ENCODE measurements around the gene GGCX.
"Not testable (repeated sequence)": the region's sequence is repeated elsewhere in the genome, so short reads cannot be mapped to it uniquely, and the experiment has no call there.

The GGCX gene

DNA sequence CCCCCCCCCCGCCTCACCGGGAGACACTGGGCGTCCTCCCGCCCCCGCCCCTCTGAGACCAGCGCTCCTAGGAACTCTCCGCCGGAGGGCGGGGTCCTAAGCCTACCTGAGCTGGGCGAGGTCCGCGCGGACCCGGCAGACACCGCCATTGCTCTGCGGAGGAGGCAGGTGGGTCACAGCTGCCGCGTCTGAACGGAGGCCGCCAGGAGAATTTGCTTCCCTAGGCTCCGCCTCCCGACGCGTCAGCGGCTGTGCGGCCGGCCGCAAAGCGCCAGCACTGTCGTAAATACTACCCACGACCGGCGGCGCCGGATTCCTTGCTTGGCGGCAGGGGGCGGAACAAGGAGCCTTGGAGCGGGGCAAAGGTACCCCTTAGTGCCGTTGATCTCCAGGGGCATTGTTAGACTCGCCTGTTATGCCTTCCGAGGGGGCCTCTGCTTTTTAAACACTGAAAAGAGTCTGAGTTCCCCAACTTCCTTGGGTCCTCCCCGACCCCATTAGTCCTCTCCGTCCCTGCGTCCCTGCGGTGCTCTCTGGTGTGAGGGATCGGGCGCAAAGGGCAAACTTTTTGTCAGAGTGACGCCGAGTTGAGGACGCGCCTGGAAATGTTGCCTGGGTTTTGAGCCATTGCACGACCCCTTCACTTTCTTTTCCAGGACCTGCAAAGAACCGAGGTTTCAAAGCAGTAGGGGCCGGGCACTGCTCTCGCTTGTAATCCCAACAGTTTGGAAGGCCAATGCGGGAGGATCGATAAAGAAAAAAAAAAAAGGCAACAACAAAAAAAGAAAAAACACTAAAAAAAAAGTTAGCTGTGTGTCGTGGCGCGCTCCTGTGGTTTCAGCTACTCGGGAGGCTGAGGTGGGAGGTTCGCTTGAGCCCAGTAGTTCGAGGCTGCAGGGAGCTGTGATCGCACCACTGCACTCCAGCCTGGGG, at the start of gene GGCX:
GGCX (minus strand) TSS at position 214 of the 933 bp plus-strand sequence; CDS start at position 149, 65 bp downstream.
- peak; percentile 94 for DNase-seq

DNA sequence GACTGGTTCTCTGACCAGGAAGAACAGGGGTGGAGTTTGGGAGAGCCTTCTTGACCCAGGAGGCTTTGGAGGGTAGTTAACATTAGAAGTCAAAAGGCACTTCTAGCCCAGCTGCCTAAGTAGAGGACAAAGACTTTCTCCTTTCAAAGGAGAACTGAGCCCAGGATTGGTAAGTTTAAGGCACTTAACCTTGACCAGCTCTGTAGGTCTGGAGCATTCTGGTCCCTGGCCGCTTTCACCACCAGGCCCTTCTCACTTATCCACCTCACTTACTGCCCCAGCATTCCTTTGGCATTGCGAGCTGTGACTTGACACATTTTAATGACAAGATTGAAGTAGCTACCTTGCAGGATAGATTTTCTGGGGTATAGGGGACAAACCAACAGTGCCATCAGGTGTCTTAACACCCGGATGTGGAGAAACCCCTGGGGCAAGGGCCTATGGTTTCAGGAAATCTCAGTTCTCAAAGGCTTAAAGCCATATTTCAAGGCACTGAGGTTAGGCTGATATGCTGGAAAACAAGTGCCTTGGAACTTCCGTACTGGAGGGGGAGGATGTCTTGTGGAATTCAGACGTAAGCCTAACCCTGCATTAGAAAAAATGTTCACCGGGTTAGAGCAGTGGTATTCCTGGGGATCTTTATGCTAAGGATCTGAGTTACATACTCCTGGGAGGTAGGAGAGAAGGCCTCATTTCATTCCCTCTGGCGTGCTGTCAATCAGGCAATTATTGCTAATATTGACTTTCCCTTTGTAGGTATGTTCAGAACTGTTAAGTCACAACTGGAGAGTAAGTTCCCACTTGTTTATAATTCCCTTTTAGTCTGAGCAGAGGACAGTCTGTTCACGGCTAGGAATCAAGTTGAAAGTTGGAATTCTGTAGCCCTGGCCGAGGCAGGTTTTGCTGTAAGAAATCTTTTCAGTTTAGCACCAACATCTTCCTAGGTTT, 46.2 kb upstream of the GGCX start:
- DNase-seq, result no peak

DNA sequence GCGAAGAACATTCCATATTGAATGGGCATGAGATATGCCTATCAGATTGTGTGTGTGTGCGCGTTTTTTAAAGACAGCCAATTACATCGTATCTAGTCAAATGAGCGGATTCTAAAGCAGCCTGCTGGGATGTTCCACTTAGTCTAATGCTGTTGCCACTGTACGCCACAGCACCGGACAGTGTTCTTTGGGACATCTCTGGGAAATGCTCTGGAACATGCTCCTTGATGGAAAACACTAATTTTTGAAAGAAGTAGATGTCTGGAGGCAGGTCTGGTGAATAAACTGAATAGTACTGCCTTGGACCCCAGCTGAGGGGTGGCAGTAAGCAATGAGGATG, 44.8 kb upstream of the GGCX start:
- DNase-seq, result no peak

DNA sequence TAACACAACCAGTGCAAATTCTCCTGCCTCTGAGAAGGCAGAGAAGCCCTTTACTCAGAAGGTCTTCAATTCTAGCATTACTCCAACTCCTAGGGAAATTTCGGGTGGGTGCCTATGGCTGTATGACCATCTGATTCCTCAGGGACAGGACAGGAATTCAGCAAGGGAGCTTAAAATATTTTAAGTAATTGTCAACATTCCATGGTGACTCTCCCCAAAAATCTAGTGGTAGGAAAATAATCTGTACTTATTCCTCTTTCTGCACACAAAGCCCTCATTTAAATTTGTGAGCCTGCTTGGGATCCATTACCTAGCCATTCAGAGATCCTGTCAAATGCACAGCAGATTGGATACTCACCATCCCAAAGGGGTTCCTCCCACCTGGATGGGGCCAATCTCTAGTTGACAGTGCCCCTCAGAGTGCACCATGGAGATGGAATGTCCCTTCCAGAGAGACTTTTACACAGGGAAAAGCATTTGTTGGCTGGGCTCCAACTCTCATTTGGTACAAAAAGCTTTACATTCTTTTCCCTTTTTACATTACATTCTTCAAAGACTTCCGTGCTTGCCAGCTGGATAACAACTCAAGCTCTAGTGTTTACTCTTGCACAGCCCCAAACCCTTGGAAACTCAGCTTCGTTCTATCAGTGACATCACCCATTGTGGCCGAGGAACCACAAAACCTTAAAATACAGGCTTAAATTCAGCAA, 44.3 kb upstream of the GGCX start:
- no peak for DNase-seq

DNA sequence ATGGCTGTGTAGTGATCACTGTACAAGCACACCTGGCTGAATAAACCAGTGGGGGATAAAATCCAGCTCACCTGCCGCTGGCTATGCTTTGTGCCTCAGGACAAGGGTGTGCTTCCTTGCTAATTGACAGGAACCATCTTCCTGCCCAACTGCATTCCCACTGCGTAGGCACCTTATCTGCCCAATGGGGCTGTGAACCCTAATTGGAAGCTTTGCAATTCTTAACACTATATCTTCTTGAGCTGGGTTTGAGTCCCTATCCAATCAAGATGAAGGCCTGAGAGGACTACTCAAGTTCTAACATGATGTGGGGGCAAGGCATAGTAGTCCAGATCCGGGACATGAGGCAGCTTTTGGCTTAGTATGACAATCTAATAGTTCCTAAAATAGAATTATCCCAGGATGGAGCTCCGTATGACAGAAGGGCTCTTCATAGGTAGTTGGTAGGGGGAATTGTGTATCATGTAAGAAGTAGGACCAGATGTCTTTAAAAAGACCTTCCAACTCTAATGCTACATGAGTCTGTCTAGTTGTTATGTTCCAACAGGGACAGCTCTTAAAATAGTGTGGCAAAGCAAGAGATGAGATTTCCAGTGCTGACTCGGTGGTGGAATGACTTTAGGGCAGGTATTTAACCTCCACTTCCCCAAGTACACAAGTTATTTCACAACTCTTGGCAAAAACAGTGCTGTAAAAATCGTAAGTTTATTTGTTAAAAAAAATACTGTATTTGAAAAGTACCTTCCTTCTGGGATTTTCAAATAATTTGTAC, 43.5 kb upstream of the GGCX start:
- no peak for DNase-seq

DNA sequence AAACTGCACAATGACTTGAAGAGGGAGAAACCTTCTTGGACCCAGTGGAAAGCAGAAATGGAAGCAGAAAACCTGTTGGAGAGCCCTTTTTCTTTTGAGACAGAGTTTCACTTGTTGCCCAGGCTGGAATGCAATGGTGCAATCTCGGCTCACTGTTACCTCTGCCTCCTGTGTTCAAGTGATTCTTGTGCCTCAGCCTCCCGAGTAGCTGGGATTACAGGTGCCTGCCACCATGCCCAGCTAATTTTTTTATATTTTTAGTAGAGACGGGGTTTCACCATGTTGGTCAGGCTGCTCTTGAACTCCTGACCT, 42.8 kb upstream of the GGCX start:
- DNase-seq, result not testable (repeated sequence)

DNA sequence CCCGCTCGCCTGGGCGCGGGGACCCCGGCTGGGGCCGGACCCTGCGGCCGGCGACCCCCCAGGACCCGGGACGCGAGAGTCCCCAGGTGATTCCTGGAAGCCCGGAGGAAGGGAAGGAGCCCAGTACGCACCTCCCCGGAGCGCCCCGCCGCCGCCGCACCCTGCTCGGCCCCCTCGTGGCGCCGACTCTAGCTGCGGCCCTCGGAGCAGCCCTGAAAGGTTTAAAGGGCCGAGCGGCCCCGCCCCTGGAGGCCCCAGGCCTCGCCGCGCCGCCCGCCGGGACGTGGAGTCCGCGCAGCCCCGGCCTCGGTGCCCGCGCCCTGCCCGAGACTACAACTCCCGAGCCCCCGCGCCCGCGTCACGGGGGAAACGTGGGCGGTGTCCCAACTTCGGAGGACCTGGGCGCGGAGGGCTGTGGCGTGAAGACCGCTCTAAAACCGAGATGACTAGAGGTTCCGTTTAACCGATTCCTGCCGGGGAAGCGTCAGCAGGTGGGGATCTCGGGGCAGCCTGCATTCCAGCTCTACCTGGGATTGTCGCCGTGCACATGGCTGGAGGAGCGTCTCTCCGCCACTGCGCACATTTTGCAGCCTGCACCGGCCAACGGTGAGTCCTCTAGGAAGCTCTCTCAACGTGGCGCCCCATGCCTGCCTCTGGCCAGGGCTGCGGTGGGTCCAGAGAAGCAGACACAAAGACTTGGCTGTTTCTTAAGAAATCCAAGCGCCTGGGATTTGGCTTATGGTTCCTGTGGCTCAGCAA, 41.4 kb upstream of the GGCX start, which contains the start of gene TMEM150A:
TMEM150A (minus strand) TSS at position 223 of the 759 bp plus-strand sequence. CDS start 750 bp downstream, outside the sequence.
- DNase-seq, result peak; percentile 94

DNA sequence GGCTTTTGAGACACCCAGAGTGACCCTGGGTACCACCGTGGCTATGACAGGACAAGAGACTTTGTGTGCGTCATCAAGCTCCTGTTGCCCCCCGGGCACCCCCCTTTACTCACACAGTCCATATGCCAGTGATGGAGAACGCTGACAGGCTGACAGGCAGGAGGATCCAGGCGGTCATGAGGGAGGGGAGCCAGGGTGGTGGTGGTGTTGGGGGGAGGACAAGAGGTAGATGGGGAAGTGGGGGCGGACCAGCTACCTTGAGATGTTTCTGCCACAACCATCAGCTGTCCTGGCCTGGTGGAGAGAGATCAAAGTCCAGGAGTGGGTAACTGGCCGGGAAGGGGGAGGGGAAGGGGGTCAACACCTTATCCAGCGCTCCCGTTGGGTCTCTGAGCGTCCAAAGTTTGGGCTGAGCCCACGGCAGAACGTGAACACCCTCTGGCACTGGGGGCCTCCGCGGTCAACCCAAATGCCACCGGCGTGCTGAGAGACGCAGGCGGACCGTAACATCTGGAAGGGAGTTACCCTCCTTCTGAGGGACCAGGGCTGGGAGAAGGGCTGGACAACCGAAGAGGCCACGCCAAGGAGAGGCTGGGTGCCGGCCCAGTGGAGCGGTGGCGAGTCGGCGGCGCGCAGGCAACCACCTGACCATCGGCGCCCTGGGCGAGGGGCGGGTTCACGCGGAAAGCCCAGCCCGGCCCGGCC, 40.6 kb upstream of the GGCX start:
- no peak for DNase-seq

DNA sequence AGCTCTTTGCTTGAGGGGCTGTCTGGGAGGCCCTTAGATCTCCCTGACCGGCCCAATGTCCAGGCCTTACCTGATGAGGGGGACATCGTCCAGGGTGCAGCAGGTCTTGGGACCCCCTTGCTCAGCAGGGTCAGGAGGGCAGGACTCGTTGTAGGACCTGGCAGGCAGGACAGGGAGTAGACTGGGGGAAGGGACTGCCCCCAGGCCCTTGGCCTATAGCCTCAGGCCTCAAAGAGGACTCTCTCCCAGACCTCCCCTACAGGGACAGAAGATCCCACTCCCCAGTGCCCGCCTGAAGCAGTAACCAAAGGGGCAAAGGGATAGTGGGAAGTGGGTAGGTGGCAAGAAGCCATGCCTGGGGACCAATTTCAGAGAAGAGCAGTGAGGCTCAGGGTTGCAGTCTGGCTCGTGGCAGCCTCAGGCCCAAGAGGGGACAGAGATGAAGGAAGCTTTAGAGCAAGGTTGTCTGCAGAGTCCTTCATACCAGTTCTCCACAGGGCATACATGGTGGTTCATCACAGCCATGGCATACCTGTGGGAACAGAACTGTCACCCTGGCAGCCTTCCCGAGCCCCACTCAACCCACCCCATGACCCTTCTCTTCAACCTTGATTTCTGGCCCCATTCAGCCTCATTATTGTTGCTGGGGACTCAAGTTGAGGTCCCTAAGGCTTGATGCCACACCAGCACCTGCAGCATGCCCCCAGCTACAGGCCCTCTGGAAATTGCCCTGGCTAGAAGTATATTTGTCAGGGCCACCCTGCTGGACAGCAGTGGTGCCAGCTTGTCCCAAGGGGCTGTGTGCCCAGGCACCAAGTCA, 39.9 kb upstream of the GGCX start:
- DNase-seq, result no peak

DNA sequence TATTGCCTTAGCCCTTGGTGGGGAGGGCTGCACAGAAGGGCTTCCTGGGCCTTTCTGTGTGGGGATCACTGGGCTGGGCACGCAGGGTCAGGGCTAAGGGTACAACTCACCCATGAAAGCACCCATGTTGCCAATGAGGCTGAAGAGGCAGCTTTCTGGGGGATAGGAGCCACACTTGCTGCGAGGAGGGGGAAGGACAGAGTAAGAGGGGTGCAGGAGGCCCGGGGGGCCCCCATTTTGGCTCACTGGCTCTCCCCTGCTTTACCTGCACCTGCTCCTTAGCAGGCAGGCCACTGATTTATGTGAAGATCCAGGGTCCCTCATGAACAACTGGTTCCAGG, 38.9 kb upstream of the GGCX start:
- no peak for DNase-seq

DNA sequence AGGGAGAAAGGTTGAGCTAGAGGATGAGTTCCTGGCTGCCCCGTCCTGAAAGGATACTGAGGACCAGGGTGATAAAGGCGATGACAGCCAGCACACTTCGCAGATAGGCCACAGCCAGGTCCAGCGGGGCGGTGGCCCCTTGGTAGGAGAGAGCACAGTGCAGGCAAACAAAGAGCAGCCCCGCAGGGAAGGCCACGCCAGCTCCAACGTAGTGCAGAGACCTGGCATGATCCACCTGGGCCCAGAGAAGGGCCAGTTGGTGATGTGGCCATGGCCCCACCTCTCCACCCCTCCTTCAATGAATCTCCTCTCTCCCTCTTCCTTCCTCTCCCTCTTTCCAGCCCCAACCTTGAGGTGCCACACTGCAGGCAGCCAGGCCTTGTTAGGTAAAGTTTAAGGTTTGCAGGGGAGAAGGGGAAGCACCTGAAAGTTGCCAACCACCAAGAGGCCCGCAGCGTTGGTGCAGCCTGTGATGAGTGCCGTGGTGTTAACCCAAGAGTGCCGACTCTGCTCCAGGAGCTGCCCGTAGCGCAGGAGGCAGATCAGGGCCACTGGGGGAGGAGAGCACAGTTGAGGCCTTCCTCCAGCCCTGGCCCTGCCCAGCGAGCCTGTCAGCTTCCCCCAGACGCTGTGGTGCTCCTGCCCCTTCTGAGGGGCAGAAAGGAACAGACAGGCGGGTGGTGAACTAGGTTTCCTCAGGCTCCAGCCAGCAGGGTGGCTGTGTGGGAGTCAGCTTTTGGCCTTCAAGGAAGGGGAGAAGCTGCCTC, 38.4 kb upstream of the GGCX start:
- DNase-seq, result no peak

DNA sequence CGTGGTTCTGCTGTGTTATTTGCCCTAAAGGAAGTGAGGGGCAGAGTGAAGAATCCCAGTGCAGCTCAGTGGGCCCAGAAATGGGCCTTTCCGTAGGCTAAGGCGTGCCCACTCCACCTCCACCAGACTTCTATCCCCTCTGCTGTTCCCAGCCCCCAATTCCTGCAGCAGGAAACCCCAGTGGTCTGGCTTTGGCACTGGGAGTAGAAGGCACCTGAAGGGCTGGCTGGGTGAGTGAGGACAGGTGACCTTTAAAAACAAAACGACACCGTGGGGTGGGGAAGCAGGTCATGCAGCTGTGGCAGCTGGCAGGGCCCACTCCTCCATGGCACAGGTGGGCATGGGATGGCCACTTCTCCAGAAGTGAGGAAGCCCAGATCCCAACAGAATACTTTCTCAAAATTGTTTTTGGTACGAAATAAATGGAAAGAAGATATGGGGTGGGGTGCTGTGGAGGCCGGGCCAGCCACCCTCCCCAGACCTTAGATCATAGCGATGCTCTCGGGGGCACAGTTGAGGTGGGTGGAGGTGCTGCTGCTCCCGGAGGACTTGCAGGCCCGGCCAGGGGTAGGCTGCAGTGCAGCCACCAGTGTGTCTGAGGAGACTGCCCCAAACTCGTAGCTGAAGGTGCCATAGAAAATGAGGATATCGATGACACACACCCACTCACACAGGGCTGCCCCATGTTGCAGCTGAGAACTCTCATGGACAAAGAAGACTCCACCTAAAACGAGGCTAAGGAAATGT, 37.5 kb upstream of the GGCX start:
- DNase-seq, result no peak

DNA sequence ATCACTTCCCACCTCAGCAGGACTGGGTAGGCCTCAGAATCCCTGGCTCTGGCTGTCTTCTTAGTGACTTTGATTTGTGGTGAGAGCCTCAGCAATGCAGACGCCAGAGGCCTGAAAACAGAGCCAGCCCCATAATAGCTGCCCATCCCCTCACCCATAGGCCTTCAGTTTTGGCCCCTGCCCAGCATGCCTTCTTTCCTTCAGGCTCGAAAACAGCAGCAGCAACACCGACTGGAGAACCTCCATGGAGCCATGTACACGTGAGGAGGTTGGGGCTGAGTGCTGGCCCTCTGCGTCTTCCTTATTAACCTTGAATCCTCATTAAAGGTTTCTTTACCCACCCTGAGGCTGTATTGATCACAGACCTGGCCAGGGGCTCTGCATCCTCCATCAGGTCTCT, 35.9 kb upstream of the GGCX start:
- no peak for DNase-seq

DNA sequence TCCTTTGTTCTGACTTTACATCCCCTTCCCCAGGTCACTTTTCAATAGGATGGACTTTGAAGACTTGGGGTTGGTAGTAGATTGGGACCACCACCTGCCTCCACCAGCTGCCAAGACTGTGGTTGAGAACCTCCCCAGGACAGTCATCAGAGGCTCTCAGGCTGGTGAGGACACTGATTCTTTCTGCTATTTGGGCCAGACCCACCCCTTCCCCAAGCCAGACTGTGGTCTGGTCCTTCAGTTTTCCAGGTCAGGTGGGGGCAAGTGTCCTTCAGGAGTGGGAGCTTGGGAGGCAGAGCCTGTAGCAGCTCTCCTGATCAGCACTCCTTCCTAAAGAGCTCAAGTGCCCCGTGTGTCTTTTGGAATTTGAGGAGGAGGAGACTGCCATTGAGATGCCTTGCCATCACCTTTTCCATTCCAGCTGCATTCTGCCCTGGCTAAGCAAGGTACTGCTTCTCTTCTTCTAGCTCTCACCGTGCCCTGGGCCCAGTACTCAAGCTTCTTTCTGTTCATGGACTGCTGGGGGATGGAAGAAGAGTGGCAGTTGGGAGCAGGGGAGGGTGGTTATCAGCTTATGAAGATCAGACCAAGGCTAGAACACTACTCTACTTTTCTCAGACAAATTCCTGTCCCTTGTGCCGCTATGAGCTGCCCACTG, 35.3 kb upstream of the GGCX start:
- no peak for DNase-seq

DNA sequence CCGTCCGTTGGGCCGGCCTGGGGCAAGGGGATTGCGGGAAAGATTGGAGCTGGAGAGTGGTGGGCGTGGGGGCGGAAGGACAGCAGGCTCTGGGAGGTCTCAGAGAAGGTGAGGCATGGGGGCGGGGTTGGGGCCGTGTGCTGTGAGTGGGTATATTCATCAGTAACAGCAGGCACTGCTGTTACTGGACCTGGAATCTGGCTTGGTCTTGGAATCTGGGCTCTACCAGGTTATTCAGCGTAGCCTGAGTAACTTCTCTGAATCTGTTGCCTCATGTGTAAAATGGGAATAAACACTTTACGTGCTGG, 34.7 kb upstream of the GGCX start:
- DNase-seq, result no peak

DNA sequence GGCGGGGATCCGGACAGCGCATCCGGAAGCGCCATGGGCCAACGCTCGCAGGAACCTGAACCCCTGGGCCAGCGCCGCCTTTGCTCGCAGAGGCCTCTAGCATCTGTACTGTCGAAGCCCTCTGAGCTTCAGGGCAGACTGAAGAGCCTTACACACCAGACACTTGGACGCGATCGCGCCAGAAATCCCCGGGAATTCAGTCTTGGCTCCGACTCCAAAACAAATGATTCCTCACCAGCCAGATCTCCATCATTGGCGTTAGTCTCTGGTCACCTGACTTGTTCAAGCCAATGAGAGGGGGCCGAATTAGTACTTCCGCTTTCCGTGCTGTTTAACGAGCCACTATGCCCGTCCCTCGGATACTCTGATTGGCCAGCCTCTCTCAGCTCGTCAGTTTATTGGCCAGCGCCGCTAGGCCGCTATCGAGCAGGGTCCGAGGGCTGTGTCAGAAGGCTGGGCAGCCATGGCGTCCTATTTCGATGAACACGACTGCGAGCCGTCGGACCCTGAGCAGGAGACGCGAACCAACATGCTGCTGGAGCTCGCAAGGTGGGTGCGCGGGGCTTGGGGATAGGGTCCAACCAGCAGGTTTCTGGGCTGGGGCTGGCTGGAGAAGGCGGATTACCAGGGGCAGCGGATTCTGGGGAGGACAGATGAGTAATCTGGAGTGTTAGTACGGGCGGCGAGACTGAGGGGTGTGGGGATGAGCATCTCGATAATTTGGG, 34.2 kb upstream of the GGCX start, which contains the start of gene RNF181:
RNF181 (plus strand) TSS at position 445 of the 725 bp plus-strand sequence; CDS start at position 464, 19 bp downstream.
- peak; percentile 94 for DNase-seq

DNA sequence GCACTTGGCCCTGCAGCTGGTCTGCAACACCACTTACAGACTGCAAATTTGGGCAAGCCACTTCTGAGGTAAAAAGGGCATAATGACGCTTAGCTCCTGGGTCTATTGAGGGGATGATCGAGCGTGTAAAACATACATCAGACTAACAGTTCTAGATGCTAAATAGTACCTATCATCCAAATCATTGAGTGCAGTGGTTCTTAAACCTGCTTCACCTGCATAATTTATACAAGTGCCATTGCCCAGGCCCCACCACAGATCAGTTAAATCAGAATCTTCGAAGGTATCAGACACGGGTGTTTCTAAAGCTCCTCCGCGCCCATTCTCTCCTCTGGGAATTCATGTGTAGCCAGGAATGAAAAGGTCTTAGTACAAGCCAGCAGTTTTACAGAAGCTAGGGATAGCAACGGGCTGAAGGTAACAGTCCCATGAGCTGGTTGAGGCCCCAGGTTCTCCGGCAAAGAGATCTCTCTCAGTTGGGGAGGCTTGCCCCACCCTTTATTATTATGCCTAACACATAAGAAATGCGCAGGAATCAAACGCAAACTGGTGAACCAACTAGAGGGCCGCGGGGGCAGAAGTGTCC, 33.5 kb upstream of the GGCX start:
- DNase-seq, result no peak
